ENCODE results near the gene CLCN3.

DNA sequence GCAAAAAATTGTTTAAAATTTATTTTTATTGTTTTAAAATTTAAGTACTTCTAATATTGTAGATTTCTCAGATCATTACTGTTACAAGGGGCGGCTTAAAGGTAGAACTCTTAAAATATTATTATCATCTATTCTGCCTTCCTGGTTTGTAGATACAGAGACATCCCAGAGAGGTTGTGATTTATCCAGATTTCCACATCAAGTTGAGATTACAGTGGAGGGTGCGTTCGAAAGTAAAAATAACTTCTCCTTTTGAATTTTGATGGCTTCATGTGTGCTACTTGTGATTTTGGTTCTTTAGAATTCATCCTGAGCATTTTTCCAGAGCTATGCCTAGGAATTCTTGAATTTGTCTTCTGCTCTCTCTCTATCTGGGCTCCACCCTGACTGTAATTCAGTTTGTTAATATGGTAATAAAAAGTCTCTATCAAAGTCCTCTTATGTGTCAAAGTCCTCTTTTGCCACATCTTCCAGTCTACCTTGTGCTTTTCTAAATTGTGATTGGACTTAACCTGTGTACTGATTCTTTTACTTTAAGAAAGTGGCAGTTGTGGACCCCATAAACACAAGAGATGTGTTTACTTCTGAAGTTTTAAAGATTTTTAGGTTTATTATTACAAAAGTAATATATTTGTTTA, 37.2 kb downstream of the CLCN3 start:
- TF ChIP-seq, protein P1, sequence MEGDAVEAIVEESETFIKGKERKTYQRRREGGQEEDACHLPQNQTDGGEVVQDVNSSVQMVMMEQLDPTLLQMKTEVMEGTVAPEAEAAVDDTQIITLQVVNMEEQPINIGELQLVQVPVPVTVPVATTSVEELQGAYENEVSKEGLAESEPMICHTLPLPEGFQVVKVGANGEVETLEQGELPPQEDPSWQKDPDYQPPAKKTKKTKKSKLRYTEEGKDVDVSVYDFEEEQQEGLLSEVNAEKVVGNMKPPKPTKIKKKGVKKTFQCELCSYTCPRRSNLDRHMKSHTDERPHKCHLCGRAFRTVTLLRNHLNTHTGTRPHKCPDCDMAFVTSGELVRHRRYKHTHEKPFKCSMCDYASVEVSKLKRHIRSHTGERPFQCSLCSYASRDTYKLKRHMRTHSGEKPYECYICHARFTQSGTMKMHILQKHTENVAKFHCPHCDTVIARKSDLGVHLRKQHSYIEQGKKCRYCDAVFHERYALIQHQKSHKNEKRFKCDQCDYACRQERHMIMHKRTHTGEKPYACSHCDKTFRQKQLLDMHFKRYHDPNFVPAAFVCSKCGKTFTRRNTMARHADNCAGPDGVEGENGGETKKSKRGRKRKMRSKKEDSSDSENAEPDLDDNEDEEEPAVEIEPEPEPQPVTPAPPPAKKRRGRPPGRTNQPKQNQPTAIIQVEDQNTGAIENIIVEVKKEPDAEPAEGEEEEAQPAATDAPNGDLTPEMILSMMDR (IDR thresholded peaks at IDR 0.05), result no peak
- TF ChIP-seq POLR2A (IDR thresholded peaks at IDR 0.05), result no peak
